Fibroblast of skin of left quadriceps (primary cell): ENCODE data around the gene FAM98C.

ENCODE experiments used
- DNase-seq, 2 experiments: peaks; one replicate each; pipeline ENCODE4 v3.0.0-alpha.2; 2013; ENCODE audit warnings: low read depth in 2 of 2

FAM98C gene

DNA sequence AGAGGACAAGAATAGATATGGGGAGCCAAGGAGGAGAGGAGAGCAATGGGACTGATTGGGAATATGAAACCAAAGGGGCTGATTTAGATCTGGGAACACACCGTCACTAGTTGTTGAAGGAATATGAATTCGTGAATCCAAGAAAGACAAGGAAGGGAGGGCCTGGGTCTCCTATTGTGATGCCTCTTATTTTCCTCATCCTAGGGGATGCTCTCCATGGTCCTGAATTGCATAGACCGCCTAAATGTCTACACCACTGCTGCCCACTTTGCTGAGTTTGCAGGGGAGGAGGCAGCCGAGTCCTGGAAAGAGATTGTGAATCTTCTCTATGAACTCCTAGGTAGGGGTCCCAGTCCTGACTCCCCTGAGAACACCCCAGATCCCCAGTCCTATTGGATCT, 52.1 kb downstream of the FAM98C start:
- no peak for DNase-seq

DNA sequence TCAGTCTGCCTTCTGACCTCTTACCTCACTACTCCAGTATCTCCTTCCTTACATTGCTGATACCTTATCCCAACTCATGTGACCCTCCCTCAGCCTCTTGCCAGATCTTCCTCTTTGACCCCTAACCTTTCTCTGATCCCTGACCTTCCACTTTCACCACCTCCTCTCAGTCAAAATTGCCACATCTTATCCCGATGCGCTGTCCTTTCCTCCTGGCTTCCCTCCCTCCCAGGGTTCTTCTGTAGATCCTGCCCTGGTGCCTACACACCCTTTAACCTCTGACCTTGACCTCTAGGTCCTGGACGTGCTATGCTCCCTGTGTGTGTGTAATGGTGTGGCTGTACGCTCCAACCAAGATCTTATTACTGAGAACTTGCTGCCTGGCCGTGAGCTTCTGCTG, 54.3 kb downstream of the FAM98C start:
- no peak for DNase-seq

DNA sequence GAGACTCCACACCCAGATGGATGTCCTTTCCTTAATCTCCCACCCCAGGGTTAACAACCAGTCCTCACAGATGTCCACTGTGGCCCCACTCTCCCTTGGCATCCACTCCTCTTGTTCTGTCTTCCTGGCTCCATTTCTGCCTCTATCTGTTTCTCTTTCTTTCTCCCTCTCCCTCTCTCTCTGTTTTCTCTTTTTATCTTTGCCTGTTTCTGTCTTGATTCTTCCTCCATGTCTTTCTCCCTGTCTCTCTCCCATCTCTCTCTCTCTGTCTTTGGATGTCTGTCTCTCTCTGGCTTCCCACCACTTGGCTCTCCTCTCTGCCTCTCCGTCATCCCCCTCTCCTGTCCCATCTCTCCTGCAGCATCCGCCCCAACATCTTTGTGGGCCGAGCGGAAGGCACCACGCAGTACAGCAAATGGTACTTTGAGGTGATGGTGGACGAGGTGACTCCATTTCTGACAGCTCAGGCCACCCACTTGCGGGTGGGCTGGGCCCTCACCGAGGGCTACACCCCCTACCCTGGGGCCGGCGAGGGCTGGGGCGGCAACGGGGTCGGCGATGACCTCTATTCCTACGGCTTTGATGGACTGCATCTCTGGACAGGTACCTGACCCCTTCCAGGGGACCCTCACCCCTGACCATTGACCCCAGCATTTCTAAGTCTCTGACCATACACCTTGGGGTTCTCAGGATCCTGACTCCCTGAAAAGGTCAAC, 55.0 kb downstream of the FAM98C start:
- no peak for DNase-seq
